Lung microvascular endothelial cell (primary cell): ENCODE results near the gene ASTL. TPM values are rescaled to one million over a fixed set of nuclear protein-coding genes. Genes with fewer than 3 reads are reported as not detected.

Source experiments
- DNase-seq, 2 donors: peaks; one replicate each; pipeline versions ENCODE4 v3.0.0 to v3.0.0-alpha.2; 2010; ENCODE audit warnings: low read depth in 2 of 2
- total RNA-seq: library from RNA; depleted of rRNA; stranded (reverse); fragments of >200 nt; gene quantifications from 2 replicates; pipeline ENCODE4 v1.2.1, GENCODE V29; 2014

Gene ASTL
- total RNA-seq, 1 donor from 2014 or later: not detected

DNA sequence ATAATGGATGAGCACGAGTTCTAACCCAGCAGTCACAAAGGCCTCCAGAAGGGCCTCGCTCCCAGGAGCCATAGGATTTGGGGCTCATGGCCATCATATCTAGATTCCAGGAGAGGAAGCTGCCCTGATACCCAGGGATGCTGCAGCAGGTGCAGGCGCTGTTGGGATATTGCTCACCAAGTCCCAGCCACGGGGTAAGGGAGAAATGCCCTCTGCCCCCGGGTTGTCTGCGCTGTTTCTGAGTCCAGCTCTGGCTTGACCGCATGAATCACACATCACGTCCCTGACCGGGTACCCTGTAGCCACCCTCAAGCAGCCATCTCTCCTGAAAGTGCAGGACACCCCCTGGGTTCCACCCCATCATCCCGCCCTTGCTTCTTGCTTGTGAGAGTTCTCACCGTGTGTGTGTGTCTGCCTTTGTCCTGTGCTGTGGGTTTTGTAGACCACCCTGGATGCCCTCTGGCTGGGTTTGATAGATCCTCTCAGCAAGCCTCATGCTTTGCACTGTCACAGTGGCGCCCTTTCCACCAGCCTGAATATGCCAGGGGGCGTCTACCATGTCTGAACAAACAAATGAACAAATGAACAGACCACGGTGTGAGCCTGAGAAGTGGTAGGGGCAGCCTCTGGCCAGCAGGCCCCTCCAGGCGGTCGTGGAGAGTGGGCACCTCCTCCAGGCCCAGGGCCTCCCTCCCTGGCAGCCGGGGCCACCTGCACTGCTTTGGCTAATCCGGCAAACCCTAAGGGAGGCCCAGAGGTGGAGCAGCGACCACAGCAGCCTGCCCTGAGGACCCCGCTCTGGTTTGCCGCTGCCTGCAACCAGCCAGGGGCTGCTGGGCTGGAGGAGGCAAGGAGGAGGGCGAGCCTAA lies 54.1 kb downstream of the ASTL start:
- DNase-seq: no peak

DNA sequence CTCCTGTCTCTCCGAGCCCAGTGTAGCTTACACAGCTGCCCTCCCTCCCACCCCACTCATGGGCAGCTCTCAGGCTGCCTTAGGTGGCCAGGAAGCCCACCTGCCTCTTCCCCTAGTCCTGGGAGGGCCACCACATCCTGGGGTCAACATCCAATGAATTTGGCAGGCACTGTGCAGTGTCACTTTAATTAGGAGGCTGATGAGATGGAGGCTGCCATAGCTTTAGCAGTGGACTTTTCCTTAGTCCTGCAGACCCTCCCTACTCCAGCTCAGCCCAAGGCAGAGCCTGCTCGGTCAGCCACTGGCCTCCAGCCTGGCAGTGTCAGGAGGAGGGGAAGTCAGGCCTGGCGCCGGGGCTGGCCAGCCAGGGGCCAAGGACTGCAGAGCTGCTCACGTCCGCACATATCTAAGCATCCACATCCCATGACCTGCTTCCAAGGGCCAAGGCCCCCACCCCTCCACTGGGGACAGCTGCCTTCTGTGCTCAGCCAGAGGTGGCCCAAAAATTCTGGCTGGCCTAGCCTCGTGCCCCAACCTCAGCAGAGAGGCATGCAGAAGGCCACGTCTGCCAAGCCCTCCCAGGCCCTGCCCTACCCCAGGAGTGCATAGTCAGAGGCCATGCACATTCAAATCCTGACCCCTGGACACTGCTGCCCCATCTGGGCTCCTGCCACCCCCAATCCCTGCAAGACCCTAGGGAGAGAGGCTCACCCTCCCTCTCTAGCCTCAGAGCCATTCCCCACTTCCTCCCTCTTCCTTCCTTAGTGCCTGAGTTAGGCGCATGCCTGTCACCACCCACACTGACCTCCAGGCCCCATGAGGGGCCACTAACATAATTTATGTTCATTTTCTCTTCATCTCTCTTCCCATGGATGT lies 55.0 kb downstream of the ASTL start:
- no peak for DNase-seq

DNA sequence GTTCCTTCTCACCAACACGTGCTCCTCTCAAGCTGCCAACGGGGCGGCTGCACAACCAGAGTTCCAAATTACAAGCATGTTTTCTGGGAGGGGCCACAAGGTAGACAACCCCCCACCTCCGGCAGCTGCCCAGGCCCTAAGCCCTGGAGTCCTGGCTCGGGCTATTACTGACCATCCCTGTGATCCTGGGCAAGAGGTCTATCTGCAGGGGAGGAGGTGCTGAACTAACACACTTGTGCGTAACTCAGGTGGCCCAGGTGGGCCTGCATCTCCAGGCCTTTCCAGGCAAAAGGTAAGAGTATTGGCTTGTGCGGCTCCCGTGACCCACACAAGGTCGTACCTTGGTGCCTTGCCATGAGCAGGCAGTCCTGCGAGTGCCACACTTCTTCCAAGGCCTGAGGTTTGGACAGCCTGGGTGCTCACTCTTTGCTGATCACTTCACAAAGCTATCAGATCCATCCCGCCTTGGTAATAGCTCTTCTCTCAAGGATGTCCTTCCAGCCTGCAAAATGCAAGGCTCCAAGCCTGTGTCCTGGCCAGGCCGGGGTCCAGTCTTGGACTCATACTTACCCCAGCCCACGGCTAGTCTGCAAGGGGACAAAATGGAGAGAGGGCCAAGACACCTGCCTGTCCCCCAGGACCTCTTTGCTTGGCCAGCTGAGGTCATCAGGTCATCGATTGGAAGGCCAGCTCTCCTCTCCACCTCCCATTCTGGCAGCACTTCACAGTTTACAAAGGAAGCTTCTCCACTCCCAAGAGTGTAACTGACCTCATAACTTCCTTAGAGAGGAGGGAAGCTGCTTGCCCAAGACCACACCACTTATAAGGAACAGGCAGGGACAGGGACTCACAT lies 55.9 kb downstream of the ASTL start:
- DNase-seq: no peak

DNA sequence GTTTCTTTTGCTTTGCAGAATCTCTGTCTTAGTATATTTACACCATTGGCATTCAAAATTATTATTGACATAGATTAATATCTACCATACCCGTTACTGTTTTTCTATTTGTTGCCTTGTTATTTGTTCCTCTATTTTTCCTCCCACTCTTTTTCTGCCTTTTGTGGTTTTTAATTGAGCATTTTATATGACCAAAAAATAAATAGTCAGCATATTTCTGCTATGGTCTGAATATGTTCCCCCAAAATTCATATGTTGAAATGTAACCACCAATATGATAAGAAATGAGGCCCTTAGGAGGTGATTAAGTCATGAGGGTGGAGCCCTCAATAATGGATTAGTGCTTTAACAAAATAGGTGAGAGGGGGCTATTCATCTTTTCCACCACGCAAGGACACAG lies 57.3 kb downstream of the ASTL start:
- DNase-seq: no peak

DNA sequence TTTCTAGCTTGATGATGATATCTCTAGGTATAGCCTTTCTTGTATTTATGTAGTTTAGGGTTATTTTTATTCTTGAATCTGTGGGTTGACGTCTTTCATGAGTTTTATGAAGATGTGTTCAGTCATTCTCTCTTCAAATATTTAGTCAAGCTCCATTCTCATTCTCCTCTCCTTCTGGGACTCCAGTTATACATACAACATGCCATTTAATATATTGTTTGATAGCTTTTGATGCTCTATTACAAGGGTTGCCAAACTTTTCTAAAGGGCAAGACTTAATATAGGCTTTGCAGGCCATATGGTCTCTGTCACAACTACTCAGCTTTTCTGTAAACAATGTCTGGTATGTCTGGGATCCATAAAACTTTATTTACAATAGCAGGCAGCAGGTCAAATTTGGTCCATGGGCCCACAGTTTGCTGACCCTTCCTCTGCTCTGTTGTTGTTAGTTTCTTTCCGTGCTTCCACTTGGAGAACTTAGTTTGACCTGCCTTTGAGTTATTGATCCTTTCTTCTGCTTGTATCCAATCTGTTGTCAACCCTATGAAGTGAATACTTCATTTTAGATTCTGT lies 63.0 kb downstream of the ASTL start:
- no peak for DNase-seq

DNA sequence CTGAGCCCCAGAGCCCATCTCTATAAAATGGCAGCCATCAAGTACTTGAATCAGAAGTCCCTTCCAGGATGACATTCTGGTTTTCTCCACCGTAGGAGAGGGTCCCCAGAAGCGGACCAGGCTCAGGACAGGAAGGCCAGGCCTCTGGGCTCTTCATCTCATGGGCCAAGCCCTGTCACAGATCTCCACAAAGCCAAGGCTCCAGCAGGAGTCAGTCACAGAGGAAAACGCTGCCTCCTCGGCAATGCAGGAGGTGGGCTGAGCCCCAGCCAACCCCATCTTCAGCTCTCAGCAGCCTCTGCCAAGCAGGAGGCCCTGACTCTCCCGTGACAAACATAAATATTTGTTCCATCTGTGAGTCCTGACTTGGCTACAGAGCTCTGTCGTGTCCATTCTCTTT lies 64.1 kb downstream of the ASTL start:
- no peak for DNase-seq

DNA sequence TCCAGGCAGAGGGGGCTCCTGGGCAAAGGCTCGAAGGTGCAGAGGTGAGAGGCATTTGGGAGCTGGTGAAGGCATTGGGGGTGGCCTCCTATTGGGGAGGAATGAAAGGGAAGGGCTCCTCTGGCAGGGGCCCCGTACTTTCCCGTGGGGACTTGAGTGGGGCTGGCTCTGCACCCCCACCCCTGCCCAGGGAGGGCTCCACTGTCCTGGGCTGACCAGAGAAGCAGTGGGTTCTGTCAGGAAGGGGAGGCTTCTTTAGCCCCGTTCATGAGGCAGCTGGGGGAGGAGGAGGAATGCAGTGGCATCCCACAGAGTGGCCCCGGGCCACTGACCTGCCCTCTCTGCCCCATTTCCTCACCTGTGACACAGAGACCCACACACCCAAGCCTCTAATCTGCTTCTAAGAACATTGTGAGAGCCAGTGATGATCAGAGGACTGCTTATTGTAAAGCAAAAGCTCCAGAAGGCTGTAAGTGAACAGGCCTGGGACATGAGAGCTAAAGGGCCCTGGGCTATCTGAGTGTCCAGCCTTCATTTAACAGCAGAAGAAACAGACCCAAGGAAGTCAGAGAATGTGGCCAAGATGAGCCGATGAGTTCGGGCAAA lies 65.0 kb downstream of the ASTL start:
- DNase-seq: no peak

Other genes with a start within 250 kb of the ASTL start
- 15.9 and 20.2 TPM in 2 replicates for gene ANKRD36C, start 146.7 kb downstream of the ASTL start, total RNA-seq
- gene GPAT2, start 103.6 kb downstream of the ASTL start, total RNA-seq: 4.6 TPM in 1 of 2 replicates, not detected in the other
- gene ADRA2B, start 21.9 kb downstream of the ASTL start, total RNA-seq: 0.22 TPM in 1 of 2 replicates, not detected in the other
- 0.22 and 0.99 TPM in 2 replicates for gene DUSP2, start 6.9 kb upstream of the ASTL start, total RNA-seq
- 191 and 262 TPM in 2 replicates for gene STARD7, start 70.3 kb upstream of the ASTL start, total RNA-seq
- 16.8 and 23.2 TPM in 2 replicates for gene TMEM127, start 127.5 kb upstream of the ASTL start, total RNA-seq
- gene CIAO1, start 127.7 kb upstream of the ASTL start, total RNA-seq: 59.3 and 89.5 TPM in 2 replicates
- 40.5 and 42.1 TPM in 2 replicates for gene SNRNP200, start 167.0 kb upstream of the ASTL start, total RNA-seq
- 2.0 and 3.6 TPM in 2 replicates for gene ITPRIPL1, start 186.8 kb upstream of the ASTL start, total RNA-seq
- gene NCAPH, start 197.3 kb upstream of the ASTL start, total RNA-seq: 2.8 and 9.2 TPM in 2 replicates